MM.1S (cell line): ENCODE results near the gene TRIM51.
"Not testable (repeated sequence)": the region's sequence is repeated elsewhere in the genome, so short reads cannot be mapped to it uniquely, and the experiment has no call there.

Experiments
- DNase-seq: peaks from one replicate; pipeline ENCODE4 v3.0.0-alpha.2; 2015
- H2AFZ ChIP-seq: fragments of 300-600 bp; sonication (generic); 2 replicates; pipeline ENCODE4 v1.6.0; 2016; ENCODE audit warnings: antibody characterized with exemption, low read length
- H3F3A ChIP-seq: fragments of 300-600 bp; sonication (generic); 2 replicates; pipeline ENCODE4 v1.6.1; 2016; ENCODE audit warnings: mild to moderate bottlenecking, antibody characterized with exemption, low read length, moderate library complexity, mixed read lengths; ENCODE audit not compliant: insufficient read depth
- H3K27ac ChIP-seq: fragments of 300-600 bp; sonication (generic); 2 replicates; pipeline ENCODE4 v1.5.1; 2016; ENCODE audit warnings: mild to moderate bottlenecking, low read length
- H3K27me3 ChIP-seq: fragments of 300-600 bp; sonication (generic); replicated peaks from 2 replicates; pipeline ENCODE4 v1.6.0; 2016; ENCODE audit warnings: low read length; ENCODE audit not compliant: insufficient read depth
- H3K36me3 ChIP-seq: fragments of 300-600 bp; sonication (generic); replicated peaks from 2 replicates; pipeline ENCODE4 v1.6.1; 2016; ENCODE audit warnings: mild to moderate bottlenecking, low read length, mixed read lengths; ENCODE audit not compliant: insufficient read depth
- H3K4me1 ChIP-seq: fragments of 300-600 bp; sonication (generic); 2 replicates; pipeline ENCODE4 v1.6.1; 2016; ENCODE audit warnings: low read length, mixed read lengths
- H3K4me2 ChIP-seq: fragments of 300-600 bp; sonication (generic); 2 replicates; pipeline ENCODE4 v1.6.0; 2016; ENCODE audit warnings: low read depth, low read length
- H3K4me3 ChIP-seq: fragments of 300-600 bp; sonication (generic); 2 replicates; pipeline ENCODE4 v1.5.1; 2016; ENCODE audit warnings: low read length, mixed read lengths
- H3K79me2 ChIP-seq: fragments of 300-600 bp; sonication (generic); 2 replicates; pipeline ENCODE4 v1.6.1; 2016; ENCODE audit warnings: mixed run types, low read length, mixed read lengths
- H3K9ac ChIP-seq: fragments of 300-600 bp; sonication (generic); 2 replicates; pipeline ENCODE4 v1.6.1; 2016; ENCODE audit warnings: low read length, mixed read lengths
- H3K9me2 ChIP-seq: fragments of 300-600 bp; sonication (generic); replicated peaks from 2 replicates; pipeline ENCODE4 v1.6.1; 2016; ENCODE audit warnings: mild to moderate bottlenecking, low read length, mixed read lengths; ENCODE audit not compliant: insufficient read depth
- H3K9me3 ChIP-seq: fragments of 300-600 bp; sonication (generic); replicated peaks from 2 replicates; pipeline ENCODE4 v1.6.1; 2016; ENCODE audit warnings: mild to moderate bottlenecking, low read length, mixed read lengths; ENCODE audit not compliant: insufficient read depth
- H4K20me1 ChIP-seq: fragments of 300-600 bp; sonication (generic); 2 replicates; pipeline ENCODE4 v1.6.1; 2016; ENCODE audit warnings: mild to moderate bottlenecking, low read length, moderate library complexity, mixed read lengths; ENCODE audit not compliant: insufficient read depth
- EZH2 ChIP-seq: fragments of 300-600 bp; sonication (generic); optimal IDR thresholded peaks from 2 replicates; pipeline ENCODE3; 2017; ENCODE audit warnings: low read depth, mild to moderate bottlenecking, antibody characterized with exemption, low read length, mixed read lengths
- EZH2phosphoT487 ChIP-seq: fragments of 300-600 bp; sonication (generic); IDR thresholded peaks from 2 replicates; pipeline ENCODE4 v1.6.1; 2018; ENCODE audit warnings: antibody characterized with exemption, low read length
- TF ChIP-seq, protein P1 (sequence below): fragments of 300-600 bp; sonication (generic); IDR thresholded peaks from 2 replicates; pipeline ENCODE4 v1.5.1; 2016; ENCODE audit warnings: antibody characterized with exemption, low read length, mixed read lengths

Gene TRIM51

DNA sequence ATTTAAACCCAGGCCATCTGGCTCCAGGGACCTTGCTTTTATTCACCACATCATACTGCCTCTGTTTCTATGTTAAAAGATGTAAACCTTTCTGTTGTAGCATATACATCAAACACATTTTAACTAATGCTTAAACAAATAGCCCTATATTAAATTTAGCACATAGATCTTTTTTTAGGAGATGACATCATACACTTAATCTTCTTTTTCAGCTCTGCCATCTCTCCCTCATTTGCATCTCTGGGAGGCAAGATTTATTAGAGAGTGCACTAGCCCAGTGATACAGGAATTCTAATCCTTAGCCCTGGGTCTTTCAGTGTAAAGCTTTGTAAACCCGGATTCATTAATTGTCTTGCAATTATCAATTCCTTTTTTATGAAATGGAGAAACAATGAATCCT is 31.0 kb upstream of the TRIM51 start:
- Histone ChIP-seq H3K79me2 (no peaks in the 10 kb centered on the region), H3K9ac (no peak overlapping the region), H4K20me1 (no peaks in the 10 kb centered on the region), H3F3A (no peaks in the 10 kb centered on the region), H3K4me3 (no peak overlapping the region), H3K4me1 (peaks cover 25% of the 10 kb centered on the region), H3K4me2 (peak overlapping the region; percentile 0; the same call in 1 of the 2 replicates), H2AFZ (no peak overlapping the region), H3K9me3 (no peaks in the 10 kb centered on the region), H3K27me3 (no peaks in the 10 kb centered on the region), H3K27ac (peak overlapping the region; percentile 20; the same call in 1 of the 2 replicates), H3K9me2 (no peaks in the 10 kb centered on the region), H3K36me3 (no peaks in the 10 kb centered on the region)
- TF ChIP-seq EZH2phosphoT487 = no peak
- TF ChIP-seq EZH2 = no peak
- TF ChIP-seq, protein P1, sequence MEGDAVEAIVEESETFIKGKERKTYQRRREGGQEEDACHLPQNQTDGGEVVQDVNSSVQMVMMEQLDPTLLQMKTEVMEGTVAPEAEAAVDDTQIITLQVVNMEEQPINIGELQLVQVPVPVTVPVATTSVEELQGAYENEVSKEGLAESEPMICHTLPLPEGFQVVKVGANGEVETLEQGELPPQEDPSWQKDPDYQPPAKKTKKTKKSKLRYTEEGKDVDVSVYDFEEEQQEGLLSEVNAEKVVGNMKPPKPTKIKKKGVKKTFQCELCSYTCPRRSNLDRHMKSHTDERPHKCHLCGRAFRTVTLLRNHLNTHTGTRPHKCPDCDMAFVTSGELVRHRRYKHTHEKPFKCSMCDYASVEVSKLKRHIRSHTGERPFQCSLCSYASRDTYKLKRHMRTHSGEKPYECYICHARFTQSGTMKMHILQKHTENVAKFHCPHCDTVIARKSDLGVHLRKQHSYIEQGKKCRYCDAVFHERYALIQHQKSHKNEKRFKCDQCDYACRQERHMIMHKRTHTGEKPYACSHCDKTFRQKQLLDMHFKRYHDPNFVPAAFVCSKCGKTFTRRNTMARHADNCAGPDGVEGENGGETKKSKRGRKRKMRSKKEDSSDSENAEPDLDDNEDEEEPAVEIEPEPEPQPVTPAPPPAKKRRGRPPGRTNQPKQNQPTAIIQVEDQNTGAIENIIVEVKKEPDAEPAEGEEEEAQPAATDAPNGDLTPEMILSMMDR = no peak
- DNase-seq = peak; percentile 37

DNA sequence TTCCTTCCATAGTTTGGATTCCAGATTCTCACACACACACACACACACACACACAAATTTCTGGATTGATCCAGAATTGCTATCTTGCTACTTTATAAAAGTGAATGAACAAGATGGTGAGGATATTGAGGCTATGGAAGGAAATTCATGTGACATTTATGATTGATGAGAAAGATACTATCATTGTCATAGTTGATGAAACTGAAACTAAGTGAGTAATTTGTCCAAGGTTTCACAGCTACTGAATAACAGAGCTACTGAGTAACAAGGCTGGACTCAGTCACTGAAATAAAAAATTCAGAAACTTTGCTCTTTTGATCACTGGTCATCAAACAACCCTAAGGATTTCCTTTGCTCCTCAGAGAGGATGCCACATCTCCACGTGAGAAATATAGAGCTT is 28.4 kb upstream of the TRIM51 start:
- no peak overlapping the region for H3K9ac ChIP-seq
- no peaks in the 10 kb centered on the region for H3K9me2 ChIP-seq
- peak; percentile 80 for DNase-seq
- H3K27me3 ChIP-seq = no peaks in the 10 kb centered on the region
- H3K79me2 ChIP-seq = no peaks in the 10 kb centered on the region
- peaks cover 25% of the 10 kb centered on the region for H3K4me1 ChIP-seq
- peak overlapping the region; percentile 57 for H3K27ac ChIP-seq
- TF ChIP-seq, protein P1 = no peak
- no peak overlapping the region for H2AFZ ChIP-seq
- peak overlapping the region; percentile 19; the same call in 1 of the 2 replicates for H3K4me2 ChIP-seq
- H3K9me3 ChIP-seq = no peaks in the 10 kb centered on the region
- H4K20me1 ChIP-seq = no peaks in the 10 kb centered on the region
- H3F3A ChIP-seq = no peaks in the 10 kb centered on the region
- no peaks in the 10 kb centered on the region for H3K36me3 ChIP-seq
- no peak overlapping the region for H3K4me3 ChIP-seq

DNA sequence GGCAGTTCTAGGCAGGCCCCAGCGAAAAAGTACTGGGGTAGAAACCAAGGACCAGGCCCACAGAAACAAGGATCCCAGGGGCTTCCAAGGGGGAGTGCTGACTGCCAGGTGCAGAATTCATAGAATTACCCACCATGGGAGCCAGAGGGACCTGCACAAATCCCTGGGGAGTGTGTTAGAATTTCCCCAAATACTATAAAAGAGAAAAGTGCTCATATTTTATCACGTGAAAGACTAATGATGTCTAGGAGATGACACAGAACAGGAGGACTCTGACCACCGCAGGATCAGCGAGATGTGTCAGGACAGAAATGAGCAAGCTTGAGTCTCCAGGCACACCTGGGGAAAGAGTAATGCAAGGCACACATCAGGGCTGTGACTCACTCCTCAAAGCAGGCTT is 15.7 kb upstream of the TRIM51 start:
- not testable (repeated sequence) for H3K36me3 ChIP-seq, H3K9me3 ChIP-seq, H3K9me2 ChIP-seq, H3K4me2 ChIP-seq, H3K79me2 ChIP-seq, H3K4me1 ChIP-seq, DNase-seq, H3K27me3 ChIP-seq, H2AFZ ChIP-seq, H3K9ac ChIP-seq, H4K20me1 ChIP-seq, H3F3A ChIP-seq, H3K4me3 ChIP-seq, H3K27ac ChIP-seq

DNA sequence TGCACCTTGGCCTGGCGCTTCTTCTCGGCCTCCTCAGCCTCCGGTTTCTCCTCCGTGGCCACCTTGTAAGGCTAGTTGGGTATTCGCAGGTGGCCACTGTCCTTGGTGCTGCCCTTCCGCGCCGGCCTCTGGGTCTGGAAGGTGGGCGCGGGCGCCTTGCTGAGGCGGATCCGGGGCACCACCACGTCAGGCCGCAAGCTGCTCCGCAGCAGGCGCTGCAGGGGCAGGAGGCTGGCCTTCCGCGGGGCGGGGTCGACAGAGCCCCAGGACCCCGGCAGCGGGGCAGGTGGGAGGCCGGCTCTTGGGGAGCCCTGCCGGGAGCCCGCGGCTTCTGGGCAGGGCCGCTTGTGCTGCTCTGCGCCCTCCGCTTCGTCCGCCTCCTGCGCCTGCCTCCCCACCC is 10.4 kb upstream of the TRIM51 start:
- DNase-seq, H3K79me2 ChIP-seq, H3K4me2 ChIP-seq, H3K9me3 ChIP-seq, H3K36me3 ChIP-seq, H3K4me3 ChIP-seq, H3K9ac ChIP-seq, H3K9me2 ChIP-seq, H3K27me3 ChIP-seq, H3F3A ChIP-seq, H3K4me1 ChIP-seq, H2AFZ ChIP-seq, H3K27ac ChIP-seq, H4K20me1 ChIP-seq: not testable (repeated sequence)

DNA sequence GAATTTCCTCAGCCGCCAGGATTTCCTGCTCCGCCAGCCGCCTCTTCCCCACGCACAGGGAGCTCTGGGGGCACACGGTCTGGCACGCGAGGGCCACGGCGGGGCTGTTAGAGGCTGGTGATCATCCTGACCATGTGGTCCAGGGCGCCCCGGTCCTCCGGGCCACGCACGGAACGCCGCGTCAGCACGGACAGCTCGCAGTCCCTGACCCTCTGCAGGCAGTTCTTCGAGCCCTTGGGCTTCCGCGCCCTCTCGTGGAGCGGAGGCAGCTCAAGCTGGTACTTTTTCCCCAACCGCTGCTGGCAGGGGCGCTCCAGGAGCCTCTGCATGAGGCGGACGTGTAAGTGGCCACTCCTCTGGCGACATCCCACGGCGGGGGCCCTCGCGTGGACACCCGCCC is 10.0 kb upstream of the TRIM51 start:
- H3K27me3 ChIP-seq, H3K9me3 ChIP-seq, H3K4me3 ChIP-seq, H3K4me2 ChIP-seq, H3K4me1 ChIP-seq, H2AFZ ChIP-seq, H3K9ac ChIP-seq, H4K20me1 ChIP-seq, H3K79me2 ChIP-seq, DNase-seq, H3K36me3 ChIP-seq, H3F3A ChIP-seq, H3K9me2 ChIP-seq, H3K27ac ChIP-seq: not testable (repeated sequence)

DNA sequence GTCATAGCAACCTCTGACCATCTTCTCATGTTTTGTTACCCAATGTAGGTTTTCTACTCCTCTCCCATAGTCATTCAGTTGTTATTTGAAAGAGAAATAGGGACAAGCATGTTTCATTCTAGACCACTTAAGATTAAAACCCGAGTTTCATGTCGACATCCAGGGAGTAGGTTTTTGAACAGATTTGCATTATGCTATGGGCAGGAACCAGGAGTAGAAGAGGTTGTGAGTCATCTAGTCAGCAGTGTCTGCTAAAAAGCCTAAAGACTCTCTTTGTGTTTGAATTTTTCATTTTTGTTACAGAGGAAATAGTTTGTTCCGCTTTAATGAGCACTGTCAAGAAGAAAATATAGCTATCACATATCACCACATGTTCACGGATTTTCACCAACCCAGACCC is 1.9 kb downstream of the TRIM51 start:
- not testable (repeated sequence) for H3K4me1 ChIP-seq, H3K79me2 ChIP-seq, H3K4me3 ChIP-seq, H3K36me3 ChIP-seq, H3K9ac ChIP-seq, H3K27me3 ChIP-seq, H3K27ac ChIP-seq, H3K4me2 ChIP-seq, H3F3A ChIP-seq, H3K9me2 ChIP-seq, DNase-seq, H4K20me1 ChIP-seq, H2AFZ ChIP-seq, H3K9me3 ChIP-seq

DNA sequence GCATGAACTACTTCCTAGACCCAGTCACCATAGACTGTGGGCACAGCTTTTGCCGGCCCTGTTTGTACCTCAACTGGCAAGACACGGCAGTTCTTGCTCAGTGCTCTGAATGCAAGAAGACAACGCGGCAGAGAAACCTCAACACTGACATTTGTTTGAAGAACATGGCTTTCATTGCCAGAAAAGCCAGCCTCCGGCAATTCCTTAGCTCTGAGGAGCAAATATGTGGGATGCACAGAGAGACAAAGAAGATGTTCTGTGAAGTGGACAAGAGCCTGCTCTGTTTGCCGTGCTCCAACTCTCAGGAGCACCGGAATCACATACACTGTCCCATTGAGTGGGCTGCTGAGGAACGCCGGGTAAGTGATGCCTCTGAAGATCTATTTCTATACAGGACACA is 2.4 kb downstream of the TRIM51 start:
- not testable (repeated sequence) for H3K36me3 ChIP-seq, H3K27me3 ChIP-seq, H3K4me3 ChIP-seq, H3K9me2 ChIP-seq, H4K20me1 ChIP-seq, H2AFZ ChIP-seq, DNase-seq, H3K4me1 ChIP-seq, H3K79me2 ChIP-seq, H3K9me3 ChIP-seq, H3F3A ChIP-seq, H3K4me2 ChIP-seq, H3K27ac ChIP-seq, H3K9ac ChIP-seq
